ENCODE results near the gene EFTUD2. TPM values are rescaled to one million over a fixed set of nuclear protein-coding genes. Genes with fewer than 3 reads are reported as not detected.

Gene EFTUD2
- total and polyA plus RNA-seq, 9 of the 15 experiments (the other 6 are each of a cell fraction or from before 2014, with no cell fraction given): 65.8 to 362 (median 218) TPM

DNA sequence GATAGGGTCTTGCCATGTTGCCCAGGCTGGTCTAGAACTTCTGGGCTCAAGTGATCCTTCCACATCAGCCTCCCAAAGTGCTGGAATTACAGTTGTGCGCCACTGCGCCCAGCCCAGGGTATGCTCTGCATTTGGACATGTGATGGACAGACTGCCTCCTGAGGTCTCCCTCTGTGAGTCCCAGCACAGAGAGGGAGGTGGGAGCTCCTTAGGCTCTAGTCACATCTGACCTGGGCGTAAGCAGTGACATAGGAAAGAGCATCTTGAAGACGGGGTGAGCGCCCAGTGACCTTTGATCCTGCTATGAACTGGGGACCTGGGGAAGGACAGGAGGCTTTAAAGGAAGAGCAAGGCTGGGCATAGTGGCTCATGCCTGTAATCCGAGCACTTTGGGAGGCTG is 18.2 kb upstream of the EFTUD2 start:
- H3K4me2 ChIP-seq (ENCODE audit: insufficient read depth, low read length): no peak overlapping the region
- DNase-seq (ENCODE audit: extremely low read depth in 1 of 4, low spot score in 3 of 4) (no peak), ATAC-seq (no peak), FAIRE-seq (no peak)
- H4K20me1 ChIP-seq (replicated peaks; ENCODE audit: control insufficient read depth, insufficient read depth, low read length): 0 out of 2 replicates have a peak, but pooled peaks cover 6% of the 10 kb centered on the region
- TF ChIP-seq C11orf30 (IDR thresholded peaks at IDR 0.05; ENCODE audit: low read depth) (no peak), E2F3 (CRISPR knock-in tag; IDR thresholded peaks at IDR 0.05) (no peak), ARNT (IDR thresholded peaks at IDR 0.05) (no peak), CBFA2T2 (conservative IDR thresholded peaks at IDR 0.05) (no peak), TAL1 (IDR thresholded peaks at IDR 0.05) (no peak), SMC3 (conservative IDR thresholded peaks at IDR 0.05; ENCODE audit: insufficient read depth, low read depth, low read length) (no peak), THRAP3 (IDR thresholded peaks at IDR 0.05; ENCODE audit: borderline replicate concordance) (no peak), NCOA2 (IDR thresholded peaks at IDR 0.05; ENCODE audit: partially characterized antibody in 2 of 2) (no peak)
- TF ChIP-seq, protein P1, sequence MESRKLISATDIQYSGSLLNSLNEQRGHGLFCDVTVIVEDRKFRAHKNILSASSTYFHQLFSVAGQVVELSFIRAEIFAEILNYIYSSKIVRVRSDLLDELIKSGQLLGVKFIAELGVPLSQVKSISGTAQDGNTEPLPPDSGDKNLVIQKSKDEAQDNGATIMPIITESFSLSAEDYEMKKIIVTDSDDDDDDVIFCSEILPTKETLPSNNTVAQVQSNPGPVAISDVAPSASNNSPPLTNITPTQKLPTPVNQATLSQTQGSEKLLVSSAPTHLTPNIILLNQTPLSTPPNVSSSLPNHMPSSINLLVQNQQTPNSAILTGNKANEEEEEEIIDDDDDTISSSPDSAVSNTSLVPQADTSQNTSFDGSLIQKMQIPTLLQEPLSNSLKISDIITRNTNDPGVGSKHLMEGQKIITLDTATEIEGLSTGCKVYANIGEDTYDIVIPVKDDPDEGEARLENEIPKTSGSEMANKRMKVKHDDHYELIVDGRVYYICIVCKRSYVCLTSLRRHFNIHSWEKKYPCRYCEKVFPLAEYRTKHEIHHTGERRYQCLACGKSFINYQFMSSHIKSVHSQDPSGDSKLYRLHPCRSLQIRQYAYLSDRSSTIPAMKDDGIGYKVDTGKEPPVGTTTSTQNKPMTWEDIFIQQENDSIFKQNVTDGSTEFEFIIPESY (CRISPR knock-in tag; IDR thresholded peaks at IDR 0.05): no peak
- POLR2A ChIA-PET: no interaction called here
- H3K4me3 ChIP-seq: no peak overlapping the region
- no peak overlapping the region for H3K27ac ChIP-seq (ENCODE audit: extremely low read depth, low read depth, low read length)
- WGBS (ENCODE audit: insufficient coverage, low coverage, missing lambda C conversion rate): 55% methylated on average over 6 of the region's 6 CpGs
- no peaks in the 10 kb centered on the region for H3K9me3 ChIP-seq (replicated peaks; ENCODE audit: control insufficient read depth, insufficient read depth, low read depth, low read length)
- H3K27me3 ChIP-seq (ENCODE audit: control insufficient read depth in 2 of 2, insufficient read depth in 2 of 2, low read length in 2 of 2): peaks cover 2 to 19% of the 10 kb centered on the region in 2 experiments; a peak in 2 of 5 replicates
- H3K36me3 ChIP-seq (ENCODE audit: control insufficient read depth, insufficient read depth, low read length): no peaks in the 10 kb centered on the region
- no peak overlapping the region for H2AFZ ChIP-seq (ENCODE audit: low read depth, low read length)
- in situ Hi-C loops (cut with MboI): loop anchor here (5.0 kb wide), 1 partner anchor 100 kb away; no protein-coding TSS in a partner anchor
- BruUV-seq (replicated peaks): no TSS peak
- CTCF ChIA-PET (ENCODE audit: low intra/inter-chr PET ratio): no interaction called here
- no peaks in the 10 kb centered on the region for H3K9me1 ChIP-seq (ENCODE audit: control insufficient read depth, insufficient read depth, low read length)
- intact Hi-C loops (cut with micrococcal nuclease): no loop called here
- no peaks in the 10 kb centered on the region for H3K79me2 ChIP-seq (ENCODE audit: control insufficient read depth, insufficient read depth, low read length)
- H3K4me1 ChIP-seq (replicated peaks in 1 of 2; ENCODE audit: control insufficient read depth in 2 of 2, insufficient read depth in 2 of 2, low read length in 2 of 2): peaks cover 7 to 19% of the 10 kb centered on the region in 2 experiments; a peak in 4 of 5 replicates
- H3K9ac ChIP-seq (ENCODE audit: insufficient read depth in 1 of 2, low read depth in 2 of 2, low read length in 2 of 2): no peak overlapping the region

All from K562 (cell line).